ENCODE data around the gene IPO9.

Gene IPO9

DNA sequence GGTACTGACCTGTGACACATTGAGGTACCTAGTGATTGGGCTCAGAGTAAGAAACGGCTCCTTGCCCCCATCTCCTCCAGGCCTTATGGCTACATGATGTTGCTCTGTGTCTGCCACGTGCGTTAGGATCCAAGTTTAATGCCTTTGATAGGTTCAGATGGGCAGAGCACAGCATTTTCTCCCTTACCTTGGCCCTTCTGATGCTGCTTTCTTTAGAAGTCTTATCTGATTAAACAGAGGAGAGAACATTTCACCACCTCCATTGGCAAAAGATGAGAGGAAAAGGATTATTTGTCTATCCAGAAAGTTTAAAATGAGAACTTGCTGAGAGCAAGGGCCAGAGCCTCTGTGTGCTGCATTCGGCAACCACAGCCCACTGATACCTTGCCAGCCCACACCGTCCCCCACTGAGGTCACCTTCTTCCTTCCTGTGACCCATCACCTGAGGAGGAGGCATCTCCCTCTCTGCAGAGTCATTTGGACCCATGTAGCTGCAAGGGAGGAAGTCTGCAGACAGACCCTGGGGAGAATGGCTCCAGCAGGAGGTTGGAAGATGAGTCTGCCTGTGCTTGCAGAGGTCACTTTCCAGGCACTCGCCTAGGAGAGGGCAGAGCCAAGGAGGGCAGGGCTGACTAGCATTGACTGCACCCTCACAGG is 76.4 kb downstream of the IPO9 start:
- no peak for DNase-seq (ENCODE audit: low spot score)

DNA sequence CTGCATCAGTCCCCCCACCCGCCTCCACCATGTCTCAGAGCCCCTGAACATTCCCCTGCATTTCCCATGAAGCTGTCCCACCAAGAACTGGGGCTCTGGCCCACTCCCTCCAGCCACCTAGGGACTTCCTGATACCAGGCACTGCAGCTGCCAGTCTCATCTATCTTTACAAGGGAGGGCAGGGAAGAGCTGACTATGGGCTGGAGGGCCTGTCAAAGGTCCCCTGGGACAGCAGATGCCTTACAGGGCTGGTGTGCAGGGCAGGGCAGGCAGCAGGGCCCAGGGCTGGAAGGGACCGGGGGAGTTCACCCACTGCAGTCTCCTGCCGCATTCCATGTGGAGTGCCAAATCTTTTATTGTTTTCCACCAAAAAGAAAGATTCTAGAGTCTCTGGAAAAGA is 77.4 kb downstream of the IPO9 start:
- DNase-seq (ENCODE audit: low spot score), result no peak

DNA sequence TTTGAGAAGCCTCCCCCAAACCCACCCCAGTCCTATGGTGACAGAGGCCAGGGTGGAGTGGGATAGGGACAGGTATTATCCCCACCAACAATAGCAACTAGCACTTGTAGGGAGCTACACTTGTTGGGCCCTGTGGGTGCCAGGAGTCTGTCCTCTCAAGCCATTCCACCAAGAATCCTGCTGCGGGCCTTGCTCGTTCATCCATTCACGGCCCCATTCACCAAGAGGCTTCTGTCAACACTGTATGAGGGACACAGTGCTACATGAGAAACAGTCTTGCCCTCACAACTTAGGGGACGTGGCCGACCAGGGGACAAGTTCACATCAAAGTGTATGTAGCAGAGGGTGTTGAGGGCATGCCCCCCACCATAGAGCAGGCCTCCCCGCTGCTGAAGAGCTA is 78.7 kb downstream of the IPO9 start:
- no peak for DNase-seq (ENCODE audit: low spot score)

DNA sequence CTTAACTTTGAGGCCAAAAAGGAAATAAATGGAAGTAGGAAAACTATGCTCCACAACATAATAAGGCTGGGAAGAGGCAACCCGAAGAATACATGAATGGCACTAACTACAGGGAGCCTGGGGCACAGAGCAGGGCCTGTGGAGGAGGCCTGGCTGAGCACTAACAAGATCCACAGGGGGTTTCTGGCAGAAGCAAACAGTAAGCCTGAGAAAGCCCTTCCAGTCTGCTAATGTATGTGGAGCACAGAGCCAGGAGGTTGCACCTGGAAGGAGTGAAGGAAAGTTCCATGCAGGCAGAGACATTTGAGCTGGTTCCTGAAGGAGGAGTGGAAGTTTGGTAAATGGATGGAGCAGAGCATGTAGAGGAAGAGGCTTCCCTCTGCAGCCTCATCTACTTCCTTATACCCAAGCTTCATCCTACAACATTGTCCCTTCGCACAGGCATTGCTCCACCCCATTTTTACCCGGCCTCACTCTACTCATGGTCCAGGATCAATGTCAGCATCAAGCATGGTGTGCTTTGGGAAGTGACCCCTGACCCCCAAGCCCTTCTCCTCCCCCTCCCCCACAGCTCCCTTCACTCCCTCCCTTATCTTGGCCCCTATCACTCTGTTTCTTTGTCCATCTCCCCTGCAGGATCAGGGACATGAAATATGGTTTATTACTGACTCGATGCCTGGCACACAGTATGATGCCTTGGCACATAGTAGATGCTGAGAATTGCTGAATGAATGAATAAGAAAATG is 83.0 kb downstream of the IPO9 start:
- DNase-seq (ENCODE audit: low spot score), result no peak

DNA sequence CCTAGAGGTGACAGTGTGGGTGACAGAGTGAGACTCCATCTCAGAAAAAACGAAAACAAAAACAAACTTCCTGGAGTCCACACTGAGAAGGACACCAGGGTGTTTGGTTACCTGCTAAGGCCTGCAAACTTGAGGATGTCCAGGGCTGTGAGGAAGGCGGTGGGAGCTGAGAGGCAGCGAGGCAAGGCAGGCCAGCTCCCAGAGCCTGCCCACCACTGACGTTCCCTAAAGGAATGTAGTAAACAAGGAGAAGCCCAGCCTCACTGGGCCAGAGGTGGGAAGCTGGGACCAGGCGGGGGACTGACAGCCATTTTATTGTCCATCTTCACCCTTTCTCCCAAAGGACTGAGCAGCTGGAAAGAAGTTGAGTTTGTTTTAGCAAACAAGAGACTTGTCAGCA is 83.9 kb downstream of the IPO9 start:
- DNase-seq (ENCODE audit: low spot score), result no peak

DNA sequence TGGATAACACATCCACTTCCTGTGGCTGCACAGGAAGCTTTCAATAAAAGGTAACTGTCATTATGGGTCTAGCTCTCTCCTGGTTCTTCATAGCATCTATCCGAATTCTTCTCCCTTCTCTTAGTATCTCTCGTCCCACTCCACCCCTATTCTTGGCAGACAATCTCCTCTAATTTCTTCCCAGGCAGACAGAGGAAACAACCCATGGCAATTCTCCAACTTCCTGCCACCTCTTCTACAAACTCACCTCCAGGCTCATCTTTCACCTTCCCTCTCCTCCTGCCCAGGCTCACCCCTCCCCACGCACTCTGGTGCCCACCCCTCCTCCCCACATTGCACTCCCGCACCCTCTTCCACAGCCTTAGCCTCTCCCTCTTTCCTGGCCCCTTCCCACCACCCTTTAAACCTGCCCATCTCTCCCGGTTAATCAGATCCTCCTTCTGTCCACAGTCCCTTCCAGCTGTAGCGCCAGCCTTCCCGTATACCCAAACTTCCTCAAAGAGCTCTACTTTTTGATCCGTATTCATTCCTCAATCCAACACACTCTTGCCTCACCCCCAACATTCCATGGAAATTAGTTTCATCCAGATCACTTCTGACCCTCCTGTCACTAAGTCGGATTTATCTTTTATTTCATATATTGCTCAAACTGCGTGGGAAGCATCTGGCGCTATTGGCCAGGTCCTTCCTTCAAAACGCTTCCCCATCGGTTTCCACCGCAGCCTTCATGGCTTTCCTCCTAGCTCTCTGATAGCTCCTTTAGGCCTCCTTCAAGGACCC is 85.7 kb downstream of the IPO9 start:
- no peak for DNase-seq (ENCODE audit: low spot score)

DNA sequence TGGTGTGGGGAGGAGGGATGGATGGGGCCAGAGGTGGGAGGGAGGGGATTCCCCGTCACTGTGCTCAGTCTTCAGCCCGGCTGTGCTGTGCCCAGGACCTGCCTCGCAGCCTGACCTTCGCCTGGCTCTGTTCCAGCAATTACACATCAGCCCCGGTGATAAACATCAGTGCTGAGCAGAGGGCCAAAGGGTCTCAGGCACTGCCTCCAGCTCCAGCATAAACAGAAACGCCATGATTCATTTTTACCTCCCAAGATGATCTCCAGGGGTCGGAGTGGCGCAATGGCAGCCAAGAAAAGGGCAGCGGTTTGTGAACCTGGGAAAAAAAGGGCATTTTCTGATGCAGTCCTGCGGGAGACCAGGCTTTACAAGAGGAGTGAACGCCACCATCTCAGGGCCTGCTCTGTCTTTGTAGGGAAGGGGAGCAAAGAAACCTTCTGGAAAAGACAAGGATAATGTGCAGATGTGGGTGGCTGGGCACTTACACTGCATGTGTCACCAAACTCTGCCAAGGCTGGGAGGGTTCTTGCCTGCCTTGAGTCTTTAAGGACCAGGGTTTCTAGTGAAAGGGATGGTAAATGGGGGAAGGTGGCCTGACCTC is 87.8 kb downstream of the IPO9 start:
- peak; percentile 62 for DNase-seq (ENCODE audit: low spot score)

DNA sequence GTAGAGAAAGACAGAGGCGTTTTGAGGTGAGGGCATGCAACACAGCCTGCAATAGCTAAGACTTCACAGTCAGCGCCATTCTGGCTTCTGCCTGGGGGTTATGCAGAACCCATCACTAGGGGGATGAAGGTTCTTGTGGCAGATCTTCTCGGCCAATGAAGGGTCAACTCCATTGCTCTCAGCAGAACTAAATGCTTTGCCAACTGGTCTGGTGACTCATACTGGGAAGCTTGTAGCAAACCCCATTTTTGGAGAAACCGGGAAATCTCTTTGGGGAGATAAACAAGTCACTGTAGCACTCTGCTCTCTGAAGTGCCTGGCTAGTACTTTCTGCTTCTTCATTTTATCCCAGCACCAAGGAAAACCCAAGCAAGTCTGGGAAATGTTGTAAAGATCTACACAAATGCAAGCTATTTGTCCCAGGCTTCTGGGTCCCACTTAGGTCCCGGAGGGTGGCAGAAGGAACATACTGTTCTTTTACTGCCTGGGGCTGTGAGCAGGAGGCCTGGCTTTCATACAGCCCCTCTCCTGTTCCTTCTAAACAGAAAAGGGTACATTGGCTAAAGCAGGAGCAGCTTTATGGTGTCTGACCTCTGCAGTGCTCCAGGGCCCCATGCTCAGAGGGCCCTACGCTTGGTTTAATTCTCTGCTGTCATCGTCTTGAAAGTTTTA is 88.5 kb downstream of the IPO9 start:
- peak; percentile 83 for DNase-seq (ENCODE audit: low spot score)

DNA sequence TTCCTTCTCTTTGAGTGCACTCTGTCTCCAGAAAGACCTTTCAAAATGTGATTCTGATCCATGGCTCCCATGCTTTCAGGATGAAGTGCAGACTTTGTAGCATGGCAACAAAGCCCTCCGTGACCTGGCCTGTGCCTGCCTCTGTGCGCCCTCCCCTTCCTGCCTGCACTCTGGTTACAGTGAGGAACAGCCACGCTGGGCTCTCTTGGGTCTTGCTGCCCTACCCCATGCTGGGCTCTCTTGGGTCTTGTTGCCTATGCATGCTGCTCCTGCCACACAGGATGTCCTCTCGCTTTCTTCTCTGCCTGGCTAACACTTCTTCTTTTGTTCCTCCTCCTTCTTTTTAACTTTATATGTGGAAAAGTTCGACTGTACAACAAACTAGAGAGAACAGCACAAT is 89.4 kb downstream of the IPO9 start:
- DNase-seq (ENCODE audit: low spot score), result no peak

DNA sequence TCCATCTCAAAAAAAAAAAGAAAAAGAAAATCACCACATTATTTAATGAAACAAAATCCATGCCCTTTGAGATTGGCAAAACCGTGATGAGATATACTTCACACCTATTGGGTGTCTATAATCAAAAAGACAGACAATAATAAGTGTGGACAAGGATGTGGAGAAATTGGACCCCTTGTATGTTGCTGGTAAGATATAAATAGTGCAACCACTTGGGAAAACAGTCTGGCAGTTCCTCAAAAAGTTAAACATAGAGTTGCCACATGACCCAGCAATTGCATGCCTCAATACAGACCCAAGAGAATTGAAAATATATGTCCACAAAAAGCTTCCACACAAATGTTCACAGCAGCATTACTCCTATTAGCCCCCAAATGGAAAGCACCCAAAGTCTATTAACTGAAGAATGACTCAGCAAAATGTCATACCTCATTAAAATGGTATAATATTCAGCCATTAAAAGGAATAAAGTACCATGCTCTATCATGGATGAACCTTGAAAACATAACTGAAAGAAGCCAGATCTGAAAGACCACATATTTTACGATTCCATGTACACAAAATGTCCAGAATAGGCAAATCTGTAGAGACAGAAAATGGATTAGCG is 93.1 kb downstream of the IPO9 start:
- no peak for DNase-seq (ENCODE audit: low spot score)

DNA sequence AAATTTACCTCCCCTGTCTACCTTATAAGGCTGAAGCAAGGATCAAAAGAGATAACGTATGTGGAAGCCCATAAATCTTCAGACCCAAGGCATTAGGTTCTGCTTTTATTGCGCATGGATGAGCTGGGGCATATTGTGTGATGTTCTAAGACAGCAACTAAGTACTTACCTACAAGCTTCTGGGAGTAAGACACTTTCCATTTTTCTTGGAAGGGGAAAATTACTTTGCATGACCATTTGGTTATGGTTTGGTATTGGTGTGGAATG is 96.3 kb downstream of the IPO9 start:
- no peak for DNase-seq (ENCODE audit: low spot score)

DNA sequence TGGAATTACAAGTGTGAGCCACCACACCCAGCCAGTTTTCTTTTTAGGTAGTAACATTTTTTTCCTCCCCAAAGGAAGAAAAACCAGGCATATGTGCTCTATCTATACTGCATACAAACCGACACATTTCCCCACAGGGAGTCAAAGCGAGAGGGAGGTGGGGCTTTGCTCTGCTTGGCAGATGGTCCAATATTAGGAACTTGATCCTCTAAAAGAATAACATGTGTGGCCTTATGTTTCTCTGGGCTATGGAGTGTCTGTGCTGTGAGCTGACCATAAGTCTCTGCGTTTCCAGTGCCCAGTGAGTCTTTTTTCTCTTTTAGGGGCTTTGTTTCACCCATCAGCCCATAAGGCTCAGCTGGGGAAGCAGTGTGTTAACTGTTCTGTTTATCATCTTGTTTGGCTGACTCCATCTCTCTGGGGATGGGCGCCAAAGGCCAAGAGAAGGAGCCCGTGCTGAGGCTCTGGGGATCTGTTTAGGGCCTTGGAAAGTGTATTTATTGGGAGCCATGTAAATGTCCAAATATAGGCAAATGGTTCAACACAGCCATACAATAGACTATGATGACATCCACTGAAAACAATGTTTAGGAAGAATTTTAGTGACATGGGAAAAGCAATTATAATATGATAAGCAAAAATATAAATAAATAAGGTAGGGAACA is 97.2 kb downstream of the IPO9 start:
- no peak for DNase-seq (ENCODE audit: low spot score)

DNA sequence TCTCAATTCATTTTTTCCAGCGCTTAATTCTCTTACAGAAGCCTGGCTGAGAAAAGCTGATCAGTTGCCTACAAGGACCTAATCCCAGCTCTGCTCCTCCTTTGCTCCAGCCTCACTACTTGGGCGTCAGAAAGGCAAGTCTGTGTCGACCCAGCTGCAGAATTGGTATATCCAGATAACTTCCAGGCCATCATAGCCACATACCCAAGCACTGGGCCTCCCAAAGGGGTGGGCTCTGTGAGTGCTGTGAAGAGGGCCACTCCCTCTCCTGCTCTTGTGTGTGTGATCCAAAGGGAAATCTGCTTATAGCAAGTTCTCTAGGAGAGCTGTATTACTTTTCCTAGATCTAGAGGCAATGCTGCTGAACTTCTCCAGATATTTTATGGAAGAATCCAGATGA is 99.3 kb downstream of the IPO9 start:
- no peak for DNase-seq (ENCODE audit: low spot score)

DNA sequence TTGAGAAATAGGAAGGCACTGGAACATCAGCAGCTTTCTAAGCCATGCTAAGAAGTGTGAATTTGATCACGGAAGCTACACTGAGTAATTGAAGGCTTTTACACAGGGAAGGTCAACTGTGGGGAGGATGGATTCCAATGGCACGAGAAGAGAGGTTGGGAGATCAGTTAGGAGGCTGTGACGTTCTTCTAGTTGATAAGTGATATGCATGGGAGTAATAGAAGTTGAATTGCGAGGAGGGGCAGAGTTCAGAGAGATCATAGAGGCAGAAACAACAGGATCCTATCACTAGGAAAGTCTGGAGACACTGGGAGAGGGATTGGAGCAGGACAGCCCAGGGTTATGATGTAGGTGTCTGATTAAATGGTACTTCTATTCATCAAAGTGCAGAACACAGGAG is 101.2 kb downstream of the IPO9 start:
- no peak for DNase-seq (ENCODE audit: low spot score)

DNA sequence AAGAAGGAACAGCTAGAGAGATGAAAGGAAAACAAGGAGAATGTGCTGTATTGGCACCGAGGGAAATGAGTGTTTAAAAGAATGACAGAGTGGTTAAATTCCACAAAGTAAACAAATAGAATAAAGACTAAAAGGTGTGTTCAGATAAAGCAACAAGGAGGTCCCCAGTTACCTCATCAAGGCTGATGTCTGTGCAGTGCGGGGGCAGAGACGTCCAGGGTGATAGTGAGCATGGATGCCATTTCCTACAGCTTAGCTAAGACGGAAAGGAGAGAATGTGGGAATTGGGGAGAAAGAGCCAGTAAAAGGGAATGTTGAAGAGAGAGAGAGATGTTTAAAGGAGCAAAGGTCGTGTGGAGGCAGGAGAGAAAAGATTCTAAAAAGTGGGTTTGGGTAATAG is 101.8 kb downstream of the IPO9 start:
- DNase-seq (ENCODE audit: low spot score), result no peak

Measured in GM03348 (cell line).